ENCODE measurements around the gene DIS3L2.
"Not testable (repeated sequence)": the region's sequence is repeated elsewhere in the genome, so short reads cannot be mapped to it uniquely, and the experiment has no call there.

DIS3L2 gene

GRCh38 chr2:232310121-232310520, 348.6 kb downstream of the DIS3L2 start:
- no peak for DNase-seq

GRCh38 chr2:232310696-232311095, 349.2 kb downstream of the DIS3L2 start:
- no peak for DNase-seq

GRCh38 chr2:232313645-232314044, 352.1 kb downstream of the DIS3L2 start:
- not testable (repeated sequence) for DNase-seq

- no peak for DNase-seq
Measured at GRCh38 chr2:232315049-232315922, 353.8 kb downstream of the DIS3L2 start.

- DNase-seq = no peak
Measured at GRCh38 chr2:232315923-232316299, 354.4 kb downstream of the DIS3L2 start.

- no peak for DNase-seq
Measured at GRCh38 chr2:232316461-232317330, 355.2 kb downstream of the DIS3L2 start.

GRCh38 chr2:232318169-232318855, 356.8 kb downstream of the DIS3L2 start:
- DNase-seq = no peak

- no peak for DNase-seq
Measured at GRCh38 chr2:232319067-232319802, 357.7 kb downstream of the DIS3L2 start.

- DNase-seq = no peak
Measured at GRCh38 chr2:232319803-232320442, 358.4 kb downstream of the DIS3L2 start.

GRCh38 chr2:232320443-232320803, 358.9 kb downstream of the DIS3L2 start:
- DNase-seq = no peak

GRCh38 chr2:232321156-232321816, 359.8 kb downstream of the DIS3L2 start:
- DNase-seq = no peak

- no peak for DNase-seq
Measured at GRCh38 chr2:232321817-232322559, 360.5 kb downstream of the DIS3L2 start.

GRCh38 chr2:232322560-232323327, 361.2 kb downstream of the DIS3L2 start:
- DNase-seq = no peak

- no peak for DNase-seq
Measured at GRCh38 chr2:232323328-232323650, 361.8 kb downstream of the DIS3L2 start.

- not testable (repeated sequence) for DNase-seq
Measured at GRCh38 chr2:232323967-232324366, 362.5 kb downstream of the DIS3L2 start.

- DNase-seq = no peak
Measured at GRCh38 chr2:232324778-232325177, 363.3 kb downstream of the DIS3L2 start.

GRCh38 chr2:232325324-232326273, 364.1 kb downstream of the DIS3L2 start:
- DNase-seq = no peak

- not testable (repeated sequence) for DNase-seq
Measured at GRCh38 chr2:232326274-232327104, 365.0 kb downstream of the DIS3L2 start.
